NCI-H2196 (cell line): Measurements from ENCODE around the gene AGRP.

ENCODE experiments used
- DNase-seq: peaks from one replicate; lab custom pipeline; 2025; ENCODE audit not compliant: unreplicated experiment; lab: John Stamatoyannopoulos, UW

The AGRP gene

GRCh38 chr16:67463691-67464090 lies 19.7 kb downstream of the AGRP start:
- no peak for DNase-seq

- no peak for DNase-seq
Measured at GRCh38 chr16:67463059-67463458, 20.3 kb downstream of the AGRP start.

- DNase-seq, result no peak
Measured at GRCh38 chr16:67462279-67462655, 21.1 kb downstream of the AGRP start.

- no peak for DNase-seq
Measured at GRCh38 chr16:67461600-67462278, 21.6 kb downstream of the AGRP start.

- no peak for DNase-seq
Measured at GRCh38 chr16:67460961-67461360, 22.4 kb downstream of the AGRP start.

- DNase-seq, result no peak
Measured at GRCh38 chr16:67460168-67460567, 23.2 kb downstream of the AGRP start.

GRCh38 chr16:67459861-67460150 lies 23.5 kb downstream of the AGRP start:
- no peak for DNase-seq

GRCh38 chr16:67459066-67459860 lies 24.1 kb downstream of the AGRP start:
- peak; percentile 39 for DNase-seq

- DNase-seq, result no peak
Measured at GRCh38 chr16:67458121-67458641, 25.2 kb downstream of the AGRP start.

- DNase-seq, result no peak
Measured at GRCh38 chr16:67457611-67458010, 25.7 kb downstream of the AGRP start.

GRCh38 chr16:67456391-67457081 lies 26.8 kb downstream of the AGRP start:
- peak; percentile 54 for DNase-seq

- DNase-seq, result no peak
Measured at GRCh38 chr16:67454852-67455251, 28.5 kb downstream of the AGRP start.

GRCh38 chr16:67454104-67454503 lies 29.2 kb downstream of the AGRP start:
- DNase-seq, result no peak

GRCh38 chr16:67451704-67452435 lies 31.5 kb downstream of the AGRP start:
- DNase-seq, result peak; percentile 67

- no peak for DNase-seq
Measured at GRCh38 chr16:67451061-67451703, 32.2 kb downstream of the AGRP start.

GRCh38 chr16:67449739-67450138 lies 33.6 kb downstream of the AGRP start:
- DNase-seq, result no peak

- DNase-seq, result peak; percentile 48
Measured at GRCh38 chr16:67449336-67449735, 34.0 kb downstream of the AGRP start.

- DNase-seq, result no peak
Measured at GRCh38 chr16:67448580-67448979, 34.8 kb downstream of the AGRP start.

GRCh38 chr16:67447508-67448076 lies 35.8 kb downstream of the AGRP start:
- DNase-seq, result peak; percentile 7

GRCh38 chr16:67446968-67447507 lies 36.3 kb downstream of the AGRP start:
- no peak for DNase-seq
